Stimulated activated CD4-positive, alpha-beta T cell treated with anti-CD3 and anti-CD28 coated beads, Interleukin-1b, Interleukin-23, amount 100 ng/mL, for 4 hours (primary cell): Measurements from ENCODE around the gene CD72.
A peak's percentile ranks its signal among the peaks of the same experiment; 100 is the strongest.
"Not testable (repeated sequence)": the region's sequence is repeated elsewhere in the genome, so short reads cannot be mapped to it uniquely, and the experiment has no call there.

ENCODE experiments used
- DNase-seq, 2 donors: peaks; one replicate each; pipeline ENCODE4 v3.0.0-alpha.2; 2020; ENCODE audit warnings: low read depth in 2 of 2

CD72 gene

DNA sequence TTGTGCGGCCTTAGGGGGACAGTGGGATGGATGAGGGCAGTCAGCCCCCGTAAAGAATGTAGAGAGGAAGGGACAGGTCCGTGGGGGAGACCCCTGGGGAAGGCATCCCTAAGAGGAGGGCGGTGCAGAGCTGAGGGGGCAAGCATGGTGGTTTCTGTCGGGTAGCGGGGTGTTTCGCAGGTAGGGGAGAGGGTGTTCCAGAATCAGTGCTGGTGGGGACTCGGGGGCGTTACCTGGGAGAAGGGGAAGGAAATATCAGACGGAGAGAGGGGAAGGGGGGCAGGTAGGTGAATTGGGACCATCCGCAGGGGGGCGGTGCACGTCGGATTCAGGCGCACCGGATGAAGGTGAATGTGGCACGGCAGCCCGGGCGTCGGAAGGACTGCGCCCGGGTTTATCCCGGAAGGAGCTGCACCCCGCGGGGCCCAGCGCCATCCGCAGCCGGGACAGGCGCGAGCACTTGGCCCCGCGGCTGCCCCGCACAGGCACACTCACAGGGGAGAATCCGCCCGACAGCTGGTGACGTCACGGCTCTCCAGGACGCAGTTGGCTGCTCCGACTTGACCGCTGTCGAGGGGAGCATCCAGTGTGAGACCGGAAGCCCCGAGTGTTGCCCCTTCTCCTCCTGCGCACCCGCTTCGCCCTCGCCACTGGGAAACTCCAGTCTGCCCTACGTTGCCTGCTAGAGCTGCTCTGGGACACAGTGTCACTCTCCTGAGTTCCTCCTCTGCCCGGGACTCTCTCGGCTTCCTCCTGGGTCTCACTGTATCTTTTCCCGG, 1.3 kb downstream of the CD72 start:
- peak; percentile 21 to 50 for DNase-seq

DNA sequence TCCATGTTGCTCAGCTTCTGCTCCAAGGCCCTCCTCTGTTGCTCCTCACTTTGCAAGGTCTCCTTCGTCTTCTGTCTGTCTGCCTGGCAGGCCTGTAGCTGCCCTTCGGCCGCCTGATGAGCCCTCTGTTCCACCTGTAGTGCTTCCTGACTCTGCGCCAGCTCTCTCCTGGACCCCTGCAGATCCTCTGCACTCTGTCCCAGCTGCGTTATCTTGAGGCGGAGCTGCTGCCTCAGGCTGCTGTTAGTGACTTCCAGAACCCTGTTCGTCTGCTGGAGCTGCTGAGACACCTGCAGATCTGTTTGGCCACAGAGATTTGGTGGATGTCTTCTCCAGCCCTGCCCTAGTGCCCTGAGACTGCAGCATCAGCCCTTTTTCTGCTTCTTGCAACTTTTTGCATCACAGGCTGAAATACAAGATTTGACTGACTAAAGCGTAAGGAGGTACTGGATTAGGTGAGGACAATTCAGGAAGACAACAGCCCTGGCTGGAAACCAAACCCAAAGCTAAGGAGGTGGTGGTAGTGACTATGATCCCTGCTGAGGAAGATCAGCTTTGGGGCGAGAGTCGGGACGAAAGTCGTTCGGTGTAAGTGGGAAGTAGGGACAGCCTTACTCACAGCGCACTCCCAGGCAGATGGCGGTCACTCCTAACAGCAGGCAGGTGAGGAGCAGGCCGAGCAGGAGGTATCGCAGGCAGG, 2.1 kb downstream of the CD72 start:
- no peak for DNase-seq

DNA sequence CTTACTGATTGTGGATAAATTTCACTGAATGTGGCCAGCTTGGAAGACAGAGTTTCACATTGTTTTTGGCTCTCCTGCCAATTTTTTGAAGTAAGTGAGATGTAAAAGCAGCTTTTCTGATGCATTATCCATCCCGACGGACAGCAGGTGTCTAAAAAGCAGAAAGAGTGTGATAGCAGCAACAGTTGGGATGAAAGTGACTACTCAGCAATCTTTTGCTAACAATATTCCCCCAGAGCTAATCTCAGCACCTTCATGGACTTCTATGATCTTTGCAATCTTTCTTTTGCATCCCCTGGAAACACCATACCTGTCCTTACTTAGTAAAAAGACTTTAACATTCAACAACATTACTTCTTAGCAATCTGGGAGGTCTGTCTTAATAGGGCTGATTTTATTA, 5.4 kb downstream of the CD72 start:
- DNase-seq, result no peak

DNA sequence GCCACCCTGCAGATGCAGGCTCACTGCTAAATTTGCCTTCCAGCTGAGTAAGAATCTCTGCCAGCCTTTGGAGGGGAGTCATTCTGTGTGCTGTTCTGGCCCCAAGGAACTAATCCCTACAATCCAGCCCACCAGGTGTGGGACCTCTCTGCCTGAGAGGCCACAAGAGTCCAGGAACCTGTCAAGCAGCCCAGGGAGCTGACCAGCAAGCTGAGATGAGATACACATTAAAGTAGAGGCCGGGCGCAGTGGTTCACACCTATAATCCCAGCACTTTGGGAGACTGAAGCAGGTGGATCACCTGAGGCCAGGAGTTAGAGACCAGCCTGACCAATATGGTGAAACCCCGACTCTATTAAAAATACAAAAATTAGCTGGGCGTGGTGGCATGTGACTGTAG, 6.1 kb downstream of the CD72 start:
- not testable (repeated sequence) for DNase-seq

DNA sequence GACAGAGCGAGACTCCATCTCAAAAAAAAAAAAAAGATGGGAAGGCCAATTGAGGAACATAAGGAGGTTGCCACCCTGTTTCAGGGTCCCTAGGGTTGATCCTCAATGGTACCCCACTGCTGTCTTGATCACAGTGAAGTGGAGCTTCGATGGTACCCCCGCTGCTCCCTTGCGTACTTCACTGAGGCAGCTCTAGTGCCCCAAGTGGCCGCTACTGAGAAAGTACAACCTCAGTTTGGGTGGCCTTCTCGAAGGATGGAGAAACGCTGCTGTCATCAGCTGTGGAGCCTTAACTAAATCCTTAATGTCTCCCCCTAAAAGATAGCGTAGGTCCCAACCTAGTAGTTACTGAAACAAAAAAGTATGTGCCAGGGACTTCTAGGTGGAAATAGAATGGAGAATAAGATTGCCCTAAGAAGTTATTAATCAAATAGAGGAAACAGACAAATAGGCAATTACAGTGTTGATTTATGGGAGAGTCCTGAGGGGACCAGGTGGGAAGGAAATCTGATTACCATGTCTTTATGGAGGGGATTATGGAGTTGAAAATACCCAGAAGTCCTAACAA, 6.9 kb downstream of the CD72 start:
- DNase-seq, result peak; percentile 38 to 45

DNA sequence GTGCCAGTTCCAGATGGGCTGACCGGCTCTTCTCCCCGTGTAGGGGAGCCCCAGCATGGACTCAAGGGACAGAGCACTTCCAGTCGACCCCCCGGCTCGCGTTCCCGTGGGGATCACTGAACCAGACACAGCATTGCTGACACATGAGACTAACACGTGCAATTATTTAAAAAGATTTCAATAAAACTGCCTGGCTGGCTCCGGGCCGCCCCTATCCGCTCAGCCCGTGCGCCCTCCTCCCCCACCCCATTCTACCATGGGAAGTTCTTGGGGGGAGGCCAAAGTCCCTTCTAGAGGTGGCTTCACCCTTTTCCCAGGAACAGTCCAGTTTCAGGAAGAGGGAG, 8.4 kb downstream of the CD72 start:
- DNase-seq, result no peak

DNA sequence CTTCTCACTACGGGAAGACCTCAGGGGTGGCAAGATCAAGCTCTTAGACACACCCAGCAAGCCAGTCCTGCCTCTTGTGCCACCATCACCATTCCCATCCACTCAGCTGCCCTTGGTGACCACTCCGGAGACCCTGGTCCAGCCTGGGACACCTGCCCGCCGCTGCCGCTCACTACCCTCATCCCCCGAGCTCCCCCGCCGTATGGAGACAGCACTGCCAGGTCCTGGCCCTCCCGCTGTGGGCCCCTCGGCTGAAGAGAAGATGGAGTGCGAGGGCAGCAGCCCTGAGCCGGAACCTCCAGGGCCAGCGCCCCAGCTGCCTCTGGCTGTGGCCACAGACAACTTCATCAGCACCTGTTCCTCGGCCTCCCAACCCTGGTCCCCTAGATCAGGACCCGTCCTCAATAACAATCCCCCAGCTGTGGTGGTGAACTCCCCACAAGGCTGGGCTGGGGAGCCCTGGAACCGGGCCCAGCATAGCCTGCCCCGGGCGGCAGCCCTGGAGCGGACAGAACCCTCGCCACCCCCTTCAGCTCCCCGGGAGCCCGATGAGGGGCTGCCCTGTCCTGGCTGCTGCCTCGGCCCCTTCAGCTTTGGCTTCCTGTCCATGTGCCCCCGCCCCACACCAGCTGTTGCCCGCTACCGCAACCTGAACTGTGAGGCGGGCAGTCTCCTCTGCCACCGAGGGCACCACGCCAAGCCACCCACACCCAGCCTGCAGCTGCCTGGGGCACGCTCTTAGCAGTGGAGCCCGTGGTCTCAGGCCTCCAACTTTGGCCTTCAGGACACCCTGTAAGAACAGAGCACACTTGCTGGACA, 9.0 kb downstream of the CD72 start:
- no peak for DNase-seq

DNA sequence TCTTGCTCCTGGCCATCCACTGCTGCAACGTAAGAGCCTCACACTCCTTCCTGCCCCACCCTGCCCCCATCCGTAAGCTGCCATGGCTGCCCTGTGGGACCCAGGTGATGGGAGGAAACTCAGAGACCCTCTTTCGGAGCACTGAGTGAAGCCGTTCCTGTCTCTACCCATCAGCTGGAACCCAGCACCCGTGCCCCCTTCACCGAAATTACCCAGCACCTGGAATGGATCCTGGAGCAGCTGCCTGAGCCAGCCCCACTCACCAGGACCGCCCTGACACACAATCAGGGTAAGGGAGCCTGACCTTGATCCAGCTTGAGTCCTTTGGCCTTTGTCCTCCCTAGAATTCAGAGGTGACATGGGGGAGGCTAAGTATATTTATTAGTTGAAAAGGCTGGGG, 10.0 kb downstream of the CD72 start:
- no peak for DNase-seq

DNA sequence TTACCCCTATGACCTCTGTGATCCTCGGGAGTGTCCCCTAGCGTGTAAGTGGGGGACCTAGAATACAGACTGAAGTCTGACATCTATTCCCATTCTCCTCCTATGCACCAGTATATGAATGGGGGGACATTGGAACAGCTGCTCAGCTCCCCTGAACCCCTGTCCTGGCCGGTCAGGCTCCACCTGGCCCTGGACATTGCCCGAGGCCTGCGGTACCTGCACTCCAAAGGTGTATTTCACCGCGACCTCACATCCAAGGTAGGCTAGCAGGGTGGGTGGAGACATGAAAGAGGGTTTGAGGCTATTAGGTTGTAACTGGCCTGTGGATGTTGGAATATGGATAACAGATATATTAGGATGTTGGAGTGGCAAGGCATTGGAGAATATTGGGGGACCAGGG, 11.5 kb downstream of the CD72 start:
- DNase-seq, result no peak

DNA sequence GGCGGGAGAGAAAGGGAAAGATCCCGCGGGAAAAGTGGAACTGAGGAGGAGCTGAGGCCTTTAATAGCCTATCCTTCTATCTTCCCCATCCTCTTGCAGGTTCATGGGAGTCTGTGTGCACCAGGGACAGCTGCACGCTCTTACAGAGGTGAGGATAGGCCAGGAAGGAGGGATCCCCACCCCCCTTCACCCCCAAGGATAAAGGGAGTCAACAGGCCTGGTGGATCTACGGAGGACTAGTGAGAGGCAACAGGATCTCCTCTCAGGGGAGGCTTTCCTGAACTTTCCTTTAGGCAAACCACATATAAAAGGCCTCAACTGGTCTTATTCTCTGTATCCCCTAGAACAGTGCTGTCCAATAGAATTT, 12.1 kb downstream of the CD72 start:
- DNase-seq, result no peak

DNA sequence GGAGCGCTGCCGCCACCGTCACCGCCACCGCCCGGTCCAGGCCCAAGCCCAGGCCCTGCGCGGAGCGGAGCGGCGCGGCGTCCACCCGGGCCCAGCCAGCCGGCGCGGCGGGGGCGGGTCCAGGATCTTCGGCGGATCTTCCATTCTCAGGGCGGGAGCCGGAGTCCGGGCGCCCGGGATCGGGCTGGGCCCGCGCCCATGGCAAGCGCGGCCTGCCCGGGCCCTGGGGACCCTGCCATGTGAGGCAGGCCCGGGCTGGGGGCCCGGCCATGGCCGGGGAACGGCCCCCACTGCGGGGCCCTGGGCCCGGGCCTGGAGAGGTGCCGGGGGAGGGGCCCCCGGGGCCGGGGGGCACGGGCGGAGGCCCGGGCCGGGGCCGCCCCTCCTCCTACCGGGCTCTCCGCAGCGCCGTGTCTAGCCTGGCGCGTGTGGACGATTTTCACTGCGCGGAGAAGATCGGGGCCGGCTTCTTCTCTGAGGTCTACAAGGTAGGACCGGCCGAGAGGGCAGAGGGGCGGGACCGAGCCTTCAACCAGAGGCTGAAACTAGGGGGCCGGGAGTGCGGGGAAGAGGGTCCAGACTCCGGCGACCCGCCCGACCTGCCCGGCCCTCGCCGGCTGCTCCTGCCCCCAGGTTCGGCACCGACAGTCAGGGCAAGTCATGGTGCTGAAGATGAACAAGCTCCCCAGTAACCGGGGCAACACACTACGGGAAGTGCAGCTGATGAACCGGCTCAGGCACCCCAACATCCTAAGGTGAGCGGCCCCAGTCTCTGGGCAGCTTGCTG, 12.7 kb downstream of the CD72 start:
- DNase-seq, result peak in 1 of 2 donors; percentile 19

DNA sequence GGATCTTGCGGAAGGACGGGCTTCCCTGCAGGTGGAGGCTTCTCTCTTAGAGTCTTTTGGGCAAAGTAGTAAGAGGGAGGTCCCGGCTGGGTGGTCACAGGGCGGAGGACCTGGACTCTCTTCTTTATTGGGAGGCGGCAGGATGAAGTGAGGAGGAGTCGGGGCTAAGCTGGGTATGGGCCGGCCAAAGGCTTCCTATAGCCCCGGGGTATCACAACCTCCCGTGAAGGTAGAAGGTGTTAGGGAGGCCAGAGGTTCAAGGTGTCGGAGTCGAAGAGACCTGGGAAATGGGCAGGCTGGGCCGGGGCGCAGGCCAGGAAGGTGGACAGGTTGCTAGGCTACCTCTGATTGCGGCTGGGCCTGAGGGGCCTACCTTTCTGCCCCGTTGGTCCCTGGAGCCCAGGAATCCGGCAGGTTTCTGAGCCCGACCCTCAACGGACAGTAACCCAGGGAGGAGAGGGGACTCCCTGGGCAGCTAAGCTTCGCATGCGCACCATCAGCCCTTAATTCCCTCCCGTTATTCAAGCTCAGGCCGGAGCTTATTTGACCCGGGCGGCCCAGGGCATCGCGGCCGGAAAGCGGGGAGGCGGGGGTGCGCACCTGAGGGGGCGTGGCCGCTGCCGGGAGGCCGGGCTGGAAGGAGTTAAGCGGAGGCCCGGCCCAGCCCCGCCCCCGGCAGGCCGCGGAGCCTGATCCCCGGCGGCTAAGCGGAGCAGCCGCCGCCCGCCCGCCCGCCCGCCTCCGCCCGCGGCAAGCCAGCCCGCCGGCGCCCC, 13.4 kb downstream of the CD72 start, which contains the start of gene TESK1:
TESK1 (plus strand) TSS at position 685 of the 773 bp plus-strand sequence. CDS start 358 bp downstream, outside the sequence.
- DNase-seq, result peak; percentile 69 to 84

DNA sequence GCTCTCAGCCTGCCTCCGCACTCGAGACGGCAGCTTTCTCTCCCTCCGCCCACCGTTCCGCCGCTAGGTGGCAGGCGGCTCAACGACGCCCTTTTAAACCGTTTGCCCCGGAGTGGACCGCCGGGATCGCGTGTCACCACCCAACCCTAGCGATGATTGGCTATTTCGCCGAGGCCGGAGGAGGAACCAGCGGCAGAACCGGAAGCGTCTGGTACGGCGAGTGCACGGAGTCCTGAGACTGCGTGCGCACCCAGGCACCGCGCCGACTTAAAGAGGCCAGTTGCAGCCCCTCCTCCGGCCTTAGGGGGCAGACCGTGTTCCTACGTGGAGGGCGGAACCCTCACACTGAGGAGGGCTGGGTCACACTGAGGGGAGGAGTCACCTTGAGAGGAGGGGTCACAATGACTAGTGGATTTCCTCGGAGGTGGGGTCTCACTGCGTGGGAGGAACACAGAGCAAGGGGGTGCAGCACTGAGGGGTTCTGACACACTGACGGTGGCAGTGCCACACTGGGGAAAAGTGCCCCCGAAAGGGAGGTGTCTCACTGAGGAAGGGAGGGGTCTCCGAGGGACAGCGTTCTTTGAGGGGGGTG, 14.1 kb downstream of the CD72 start:
- peak; percentile 97 for DNase-seq

DNA sequence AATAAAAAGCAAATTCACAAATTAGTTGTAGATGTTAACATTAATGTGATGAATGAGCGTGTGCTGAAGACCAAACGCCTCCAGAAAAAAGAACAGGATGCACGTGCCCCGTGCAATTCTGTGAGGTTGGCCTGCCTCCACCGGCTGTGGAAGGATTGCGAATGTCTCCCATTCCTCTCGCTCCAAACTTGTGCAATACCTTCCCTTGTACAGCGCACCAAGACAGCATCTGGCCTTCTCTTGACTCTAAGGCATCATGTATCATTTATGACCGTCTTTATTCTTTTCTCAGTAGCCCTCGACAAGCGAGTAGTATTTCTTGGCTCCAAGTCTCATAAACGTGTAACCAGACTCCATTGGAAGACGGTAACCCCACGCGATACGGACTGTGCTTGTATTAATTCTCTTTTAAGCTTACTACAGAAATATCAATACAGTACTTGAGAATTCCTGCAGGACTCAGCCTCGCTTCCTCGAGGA, 14.7 kb downstream of the CD72 start:
- DNase-seq, result no peak

DNA sequence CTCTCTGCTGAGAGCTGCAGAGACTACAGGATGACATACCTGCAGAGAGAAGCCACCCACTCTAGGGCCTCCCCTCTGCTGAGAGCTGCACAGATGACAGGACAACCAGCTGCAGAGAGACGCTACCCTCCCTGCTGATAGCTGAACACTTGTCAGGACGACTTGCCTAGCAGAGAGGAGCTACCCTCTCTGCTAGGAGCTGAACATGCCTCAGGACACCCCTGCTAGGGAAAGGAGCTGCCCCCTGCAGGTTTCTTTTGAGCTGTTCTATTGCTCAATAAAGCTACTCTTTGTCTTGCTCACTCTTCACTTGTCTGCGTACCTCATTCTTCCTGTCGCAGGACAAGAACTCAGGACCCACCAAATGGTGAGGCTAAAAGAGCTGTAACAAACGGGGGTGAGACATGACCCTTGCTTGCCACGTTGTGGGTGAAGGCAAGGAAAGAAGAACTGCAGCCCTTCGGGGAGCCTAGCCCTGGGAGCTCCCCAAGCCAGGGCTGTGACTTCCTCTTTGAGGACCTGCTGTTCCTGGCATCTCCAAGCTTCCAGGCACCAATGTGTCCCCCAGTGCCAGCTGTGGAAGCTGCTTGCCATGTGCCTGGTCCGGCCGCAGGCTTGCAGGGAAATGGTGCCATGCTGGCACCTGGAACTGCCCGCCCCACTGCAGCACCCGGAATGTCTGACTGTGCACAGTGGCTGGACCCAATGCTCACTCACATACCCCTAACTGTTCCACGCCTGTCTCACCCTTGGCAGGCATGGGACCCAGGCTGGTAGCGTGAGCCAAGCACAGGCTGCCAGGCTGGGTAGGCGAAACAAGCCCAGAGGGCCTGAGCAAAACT, 18.2 kb downstream of the CD72 start:
- no peak for DNase-seq

DNA sequence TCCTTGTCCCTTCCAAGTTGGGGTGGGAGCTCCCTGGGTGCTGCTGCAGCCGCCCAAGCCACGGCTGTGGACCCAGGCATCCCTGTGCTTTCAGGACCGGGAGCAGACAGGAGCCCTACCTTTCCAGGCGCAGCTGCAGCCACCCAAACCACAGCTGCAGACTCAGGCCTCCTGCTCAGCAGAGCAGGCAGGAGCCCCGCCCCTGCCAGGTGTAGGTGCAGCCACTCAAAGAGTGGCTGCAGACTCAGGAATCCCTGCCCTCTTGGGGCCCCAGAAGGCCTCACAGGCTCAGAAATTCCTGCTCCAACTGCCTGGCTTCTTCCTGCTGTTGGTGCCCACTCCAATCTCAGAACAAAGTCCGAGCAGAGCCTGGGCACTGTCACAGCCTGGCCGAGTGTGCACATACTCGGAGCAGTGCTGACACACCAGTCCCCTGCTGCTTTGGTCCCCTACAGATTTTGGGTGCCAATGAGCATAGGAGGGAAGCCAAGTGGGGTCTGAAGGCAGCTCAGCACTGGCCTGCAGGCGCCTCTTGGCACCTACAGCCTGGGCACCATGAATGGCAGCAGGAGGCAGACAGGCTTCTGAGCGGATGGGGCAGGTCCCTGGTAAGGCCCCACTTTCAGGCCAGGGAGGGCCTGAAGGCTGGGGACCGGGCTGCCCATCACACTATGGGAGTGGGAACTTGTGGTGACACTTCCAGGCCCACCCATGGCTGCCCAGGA, 19.2 kb downstream of the CD72 start:
- no peak for DNase-seq

DNA sequence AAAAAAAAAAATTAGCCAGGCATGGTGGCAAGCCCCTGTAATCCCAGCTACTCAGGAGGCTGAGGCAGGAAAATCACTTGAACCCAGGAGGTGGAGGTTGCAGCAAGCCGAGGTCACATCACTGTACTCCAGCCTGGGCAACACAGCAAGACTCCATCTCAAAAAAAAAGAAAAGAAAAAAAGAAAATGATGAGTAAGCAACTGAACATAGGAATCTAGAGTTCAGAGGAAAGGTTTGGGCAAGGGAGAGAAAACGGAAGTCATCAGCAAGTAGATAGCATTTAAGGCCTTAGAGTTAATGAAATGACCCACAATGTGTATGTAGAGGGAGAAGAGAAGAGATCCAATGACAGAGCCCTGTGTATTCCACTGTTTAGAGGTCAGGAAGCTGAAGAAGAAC, 21.3 kb downstream of the CD72 start:
- not testable (repeated sequence) for DNase-seq

DNA sequence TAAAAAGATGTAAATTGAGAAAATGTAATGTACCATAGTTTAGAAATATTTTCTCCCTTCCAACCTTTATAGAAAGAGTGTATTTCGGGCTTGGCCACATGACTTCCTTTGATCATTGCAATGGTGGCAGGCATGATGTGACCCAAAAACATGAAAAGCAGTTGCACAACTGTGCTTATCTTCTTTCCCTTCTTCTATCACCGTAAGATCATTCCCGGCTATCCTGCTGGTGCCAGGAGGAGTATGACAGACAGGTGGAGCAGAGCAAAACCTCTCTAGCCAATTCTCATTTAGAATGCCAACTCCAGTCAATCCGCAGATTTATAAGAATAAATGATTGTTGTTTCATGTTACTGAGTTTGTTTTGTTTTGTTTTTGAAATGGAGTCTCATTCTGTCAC, 23.7 kb downstream of the CD72 start:
- DNase-seq, result no peak

DNA sequence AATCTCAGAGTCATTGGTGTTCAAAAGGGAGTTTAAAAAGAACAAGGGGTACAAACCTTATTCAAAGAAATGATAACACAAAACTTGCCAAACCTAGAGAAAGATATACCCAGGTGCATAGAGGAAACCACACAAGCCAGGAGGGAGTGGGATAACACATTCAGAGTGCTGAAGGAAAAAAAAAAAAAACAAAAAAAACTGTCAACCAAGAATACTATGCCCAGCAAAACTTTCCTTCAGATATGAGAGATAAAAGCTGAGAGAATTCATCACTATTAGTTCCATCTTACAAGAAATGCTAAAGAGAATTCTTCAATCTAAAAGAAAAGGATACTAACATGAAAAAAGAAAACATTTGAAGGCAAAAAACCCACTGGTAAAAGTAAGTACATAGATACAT, 24.6 kb downstream of the CD72 start:
- DNase-seq, result no peak
